ENCODE results near the gene C3orf33.

C3orf33 gene

DNA sequence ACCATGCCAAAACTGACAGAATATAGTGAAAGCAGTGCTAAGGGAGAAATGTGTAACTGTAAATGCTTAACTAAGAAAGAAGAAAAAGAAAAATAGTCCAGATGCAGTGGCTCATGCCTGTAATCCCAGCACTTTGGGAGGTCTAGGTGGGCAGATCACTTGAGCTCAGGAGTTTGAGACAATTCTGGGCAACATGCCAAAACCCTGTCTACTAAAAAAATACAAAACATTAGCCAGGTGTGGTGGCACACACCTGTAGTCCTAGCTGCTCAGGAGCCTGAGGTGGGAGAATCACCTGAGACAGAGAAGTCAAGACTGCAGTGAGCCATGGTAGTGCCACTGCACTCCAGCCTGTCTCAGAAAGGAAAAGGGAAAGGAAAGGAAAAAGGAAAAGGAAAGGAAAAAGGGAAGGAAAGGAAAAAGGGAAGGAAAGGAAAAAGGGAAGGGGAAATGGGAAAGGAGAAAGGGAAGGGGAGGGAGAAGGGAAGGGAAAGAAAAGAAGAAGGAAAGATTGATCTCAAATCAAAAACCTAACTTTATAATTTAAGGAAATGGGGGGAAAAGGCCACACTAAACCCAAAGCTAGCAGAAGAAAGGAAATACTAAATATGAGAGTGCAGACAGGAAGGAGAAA is 20.3 kb downstream of the C3orf33 start:
- DNase-seq, result no peak

DNA sequence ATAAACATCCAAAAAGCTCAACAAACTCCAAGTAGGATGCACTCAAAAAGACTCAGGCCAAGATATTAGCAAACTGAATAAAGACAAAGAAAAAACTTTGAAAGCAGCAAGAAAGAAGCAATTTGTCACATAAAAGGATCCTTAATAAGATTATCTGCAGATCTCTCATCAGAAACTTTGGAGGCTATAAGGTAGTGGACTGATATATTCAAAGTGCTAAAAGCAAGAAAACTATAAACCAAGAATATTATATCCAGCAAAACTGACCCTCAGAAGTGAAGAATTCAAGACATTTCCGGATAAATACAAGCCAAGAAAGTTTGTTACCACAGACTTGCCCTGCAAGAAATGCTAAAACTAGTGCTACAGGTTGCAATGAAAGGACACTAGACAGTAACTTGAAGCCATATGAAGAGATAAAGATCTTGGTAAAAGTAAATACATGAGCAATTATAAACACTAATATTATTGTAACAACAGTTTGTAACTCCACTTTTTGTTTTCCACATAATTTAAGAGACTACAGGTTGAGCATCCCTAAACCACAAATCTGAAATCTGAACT is 23.6 kb downstream of the C3orf33 start:
- no peak for DNase-seq

DNA sequence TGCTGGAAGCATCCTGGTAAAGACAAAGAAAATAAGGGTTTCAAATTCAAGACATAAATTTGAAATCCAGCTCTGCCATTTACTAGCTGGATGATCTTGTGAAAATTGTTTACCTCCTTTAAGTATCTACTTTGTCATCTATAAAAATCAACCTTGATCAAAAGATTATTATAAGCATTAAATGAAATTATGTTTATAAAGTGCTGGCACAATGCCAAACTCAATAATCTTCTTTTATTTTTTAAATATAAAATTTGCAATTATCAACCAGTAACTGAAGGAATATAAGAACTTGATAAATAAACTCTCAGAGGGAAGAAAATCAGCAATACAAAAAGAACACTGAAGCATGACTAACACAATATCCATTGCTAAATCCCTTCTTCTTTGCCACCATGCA is 25.8 kb downstream of the C3orf33 start:
- DNase-seq, result no peak

DNA sequence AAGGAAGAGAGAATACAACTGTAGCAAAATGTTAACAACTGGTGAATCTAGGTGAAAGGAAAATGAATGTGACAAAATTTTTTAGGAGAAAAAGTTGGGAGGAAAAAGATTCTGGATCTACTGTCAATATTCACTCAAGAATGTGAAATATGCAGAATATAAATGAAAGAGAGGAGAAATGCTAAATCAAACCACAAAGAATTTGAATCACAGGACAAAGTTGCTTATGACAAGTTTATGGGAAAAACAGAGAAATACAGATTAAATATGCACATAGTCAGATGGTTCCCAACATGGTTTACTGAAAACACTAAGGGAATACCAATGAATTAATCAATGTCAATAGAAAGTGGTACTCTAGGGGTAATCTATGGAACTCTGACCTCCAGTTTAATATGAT is 27.6 kb downstream of the C3orf33 start:
- DNase-seq, result no peak

DNA sequence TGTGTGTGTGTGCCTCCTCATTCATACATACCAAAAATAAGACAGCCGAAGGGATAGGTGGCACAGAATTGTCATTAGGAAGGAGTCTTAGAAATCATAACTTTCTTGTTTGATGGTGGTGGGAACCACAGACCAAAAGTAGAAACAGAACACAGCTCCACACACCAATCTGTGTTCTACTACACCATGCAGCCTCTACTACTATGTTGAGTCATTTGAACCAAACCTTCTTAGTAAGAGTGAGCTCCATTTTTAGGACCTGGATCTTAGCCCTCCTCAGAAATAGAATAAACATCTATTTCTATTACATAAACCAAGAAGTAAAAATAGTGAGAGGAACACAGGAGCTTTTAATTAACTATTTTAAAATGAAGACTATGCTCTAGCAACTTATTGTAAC is 33.3 kb downstream of the C3orf33 start:
- no peak for DNase-seq

DNA sequence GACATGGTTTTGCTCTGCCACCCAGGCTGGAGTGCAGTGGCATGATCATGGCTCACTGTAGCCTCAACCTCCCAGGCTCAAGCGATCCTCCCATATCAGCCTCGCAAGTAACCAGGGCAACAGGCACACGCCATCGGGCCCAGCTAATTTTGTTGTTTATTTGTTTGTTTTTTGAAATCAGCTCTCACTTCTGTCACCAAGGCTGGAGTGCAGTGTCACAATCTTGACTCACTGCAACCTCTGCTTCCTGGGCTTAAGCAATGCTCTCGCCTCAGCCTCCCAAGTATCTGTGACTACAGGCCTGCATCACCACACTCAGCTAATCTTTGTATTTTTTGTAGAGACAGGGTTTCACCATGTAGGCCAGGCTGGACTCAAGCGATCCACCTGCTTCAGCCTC is 35.0 kb downstream of the C3orf33 start:
- DNase-seq, result no peak

DNA sequence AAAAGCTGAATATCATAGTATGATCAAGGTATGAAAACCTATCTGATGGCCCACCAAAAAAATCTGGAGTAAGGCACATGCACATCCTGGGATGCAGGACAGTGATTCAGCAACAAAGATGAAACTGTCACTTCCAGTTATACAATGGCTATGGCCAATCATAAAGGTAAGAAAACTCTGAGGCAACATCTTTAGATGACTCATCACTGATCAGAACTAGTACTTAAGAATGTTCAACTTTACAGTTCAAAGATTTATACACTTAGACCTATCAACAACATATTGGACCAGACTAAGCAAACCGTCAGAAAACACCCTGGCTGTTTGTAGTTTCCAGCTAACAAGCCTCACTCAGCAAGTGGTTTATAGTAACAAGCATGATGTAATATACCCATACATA is 39.9 kb downstream of the C3orf33 start:
- no peak for DNase-seq

DNA sequence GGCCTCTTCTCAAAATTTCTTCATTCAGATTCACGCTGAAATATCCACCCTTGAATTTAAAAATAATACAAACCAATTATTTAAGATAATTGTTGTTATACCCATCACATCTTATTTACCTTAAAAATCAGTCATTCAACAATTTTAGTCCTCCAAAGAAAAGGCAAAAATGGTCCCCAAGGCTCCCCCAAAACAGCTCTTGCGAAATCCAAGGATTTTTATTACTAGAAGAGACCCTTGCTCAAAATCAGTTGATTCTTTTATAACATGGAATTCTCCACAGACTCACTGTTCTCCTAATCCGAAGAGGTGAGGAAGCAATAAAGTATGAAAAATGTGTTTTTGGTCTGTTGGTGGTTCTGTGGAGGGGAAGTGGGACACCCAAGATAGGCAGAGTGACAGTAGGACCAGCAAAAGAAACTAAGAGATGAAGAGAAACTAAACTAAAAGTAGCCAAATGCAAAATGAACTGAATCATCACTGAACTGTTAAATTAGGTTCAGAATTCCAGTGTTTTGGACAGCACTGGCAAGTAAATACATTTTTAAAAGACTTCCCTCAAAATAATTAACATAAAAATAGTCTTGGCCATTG is 42.1 kb downstream of the C3orf33 start:
- no peak for DNase-seq

DNA sequence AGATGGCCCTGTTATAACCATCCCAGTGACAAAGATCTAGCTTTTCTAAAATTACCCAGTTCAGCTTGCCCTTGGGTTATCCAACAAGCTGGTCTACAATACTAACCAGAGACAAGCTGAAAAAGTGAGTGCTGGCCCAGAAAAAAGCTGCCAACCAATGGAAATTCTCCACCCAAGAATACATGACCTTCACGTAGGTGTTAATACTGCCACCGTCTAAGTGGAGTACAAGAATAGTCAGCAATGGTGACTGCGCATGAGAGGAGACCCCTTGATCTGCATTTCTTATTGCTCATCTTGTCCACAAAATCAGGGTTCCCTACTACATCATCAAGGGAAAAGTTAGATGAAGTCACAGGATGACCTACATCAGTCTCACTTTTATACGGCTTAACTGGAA is 45.4 kb downstream of the C3orf33 start:
- no peak for DNase-seq

DNA sequence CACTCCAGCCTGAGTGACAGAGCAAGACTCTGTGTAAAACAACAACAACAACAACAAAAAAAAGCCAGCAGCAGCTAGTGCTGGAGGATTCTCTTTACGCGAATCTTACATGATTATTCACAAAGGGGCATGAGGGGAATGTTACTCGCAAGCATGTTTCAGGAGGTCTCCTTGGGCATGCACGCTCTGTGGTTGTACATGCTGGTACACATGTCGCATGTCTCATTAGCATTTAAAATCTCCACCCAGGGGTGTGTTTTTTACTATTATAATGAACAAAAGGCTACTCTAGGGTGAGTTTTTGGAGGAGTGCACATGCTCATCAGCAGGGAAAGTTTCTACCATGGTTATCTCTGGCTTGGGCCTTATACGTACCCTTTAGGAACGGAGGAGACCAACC is 48.5 kb downstream of the C3orf33 start:
- no peak for DNase-seq

DNA sequence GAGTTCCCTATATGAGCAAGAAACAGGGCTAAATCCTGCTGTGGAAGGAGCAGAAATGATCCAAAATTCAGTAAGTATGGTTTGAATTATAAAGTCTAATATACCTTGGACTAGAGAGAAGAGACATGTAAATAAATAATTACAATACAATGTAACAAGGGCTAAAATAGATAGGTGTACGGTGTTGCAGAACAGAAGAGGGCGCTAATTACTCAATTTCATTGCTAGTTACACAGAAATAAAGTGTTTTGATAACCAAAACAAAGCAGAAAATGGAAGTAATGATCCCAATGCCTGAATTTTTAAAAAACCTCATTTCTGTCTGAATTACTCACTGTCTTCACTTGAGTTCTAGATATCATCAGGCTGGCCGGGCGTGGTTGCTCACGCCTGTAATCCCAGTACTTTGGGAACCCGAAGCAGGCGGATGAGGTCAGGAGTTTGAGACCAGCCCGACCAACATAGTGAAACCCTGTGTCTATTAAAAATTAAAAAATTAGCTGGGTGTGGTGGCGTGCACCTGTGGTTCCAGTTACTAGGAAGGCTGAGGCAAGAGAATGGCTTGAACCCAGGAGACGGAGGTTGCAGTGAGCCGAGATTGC is 52.9 kb downstream of the C3orf33 start:
- no peak for DNase-seq

DNA sequence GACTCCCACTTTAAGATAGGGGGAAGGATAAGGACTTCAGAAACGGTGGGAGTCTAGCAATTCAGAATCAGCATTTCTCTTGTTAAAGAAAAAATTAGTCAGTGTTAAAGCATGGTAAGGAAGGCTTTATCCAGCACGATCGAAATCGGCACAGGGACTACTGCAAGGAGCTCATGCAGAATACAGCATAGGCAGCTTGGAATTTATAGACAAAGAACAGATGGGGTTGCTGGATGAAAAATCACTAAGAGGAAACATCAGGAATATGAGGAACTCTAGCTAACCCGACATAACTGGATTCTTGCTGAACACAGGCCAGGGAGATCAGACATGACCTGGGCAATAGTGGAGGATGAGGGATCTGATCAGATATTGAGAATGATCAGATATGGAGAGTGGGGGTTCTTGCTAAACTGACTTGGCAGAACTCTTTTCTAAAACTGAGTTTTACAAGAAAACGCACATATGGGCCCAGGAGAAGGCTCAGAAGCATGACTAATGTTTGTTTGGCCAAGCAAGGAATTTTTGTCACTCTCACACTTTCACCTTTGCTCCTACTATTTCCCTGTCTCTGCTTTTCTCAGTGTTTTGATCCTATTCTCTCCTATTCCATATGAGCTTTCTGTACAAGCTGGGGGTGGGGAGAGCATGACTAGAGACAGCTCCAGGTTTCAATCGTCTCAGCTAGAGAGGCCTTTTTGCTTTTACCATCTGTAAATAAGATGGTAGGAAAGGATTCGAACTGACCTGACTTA is 57.3 kb downstream of the C3orf33 start:
- no peak for DNase-seq

DNA sequence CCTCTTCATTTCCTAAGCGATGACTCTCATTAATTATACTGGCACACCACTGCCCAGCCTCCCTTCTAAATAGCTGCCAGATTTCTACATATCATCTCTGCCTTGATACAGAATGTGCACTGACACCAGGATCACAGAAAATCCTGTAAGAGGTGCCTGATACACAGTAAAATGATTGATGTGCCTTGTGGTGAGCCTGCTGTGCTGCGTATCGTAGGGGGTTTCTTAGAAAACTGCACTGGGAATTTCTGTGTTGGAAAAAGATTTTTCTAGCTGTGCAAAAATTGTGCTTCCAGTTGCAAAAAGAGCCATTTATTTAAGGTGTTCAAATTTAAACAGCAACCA is 58.2 kb downstream of the C3orf33 start:
- DNase-seq, result no peak

DNA sequence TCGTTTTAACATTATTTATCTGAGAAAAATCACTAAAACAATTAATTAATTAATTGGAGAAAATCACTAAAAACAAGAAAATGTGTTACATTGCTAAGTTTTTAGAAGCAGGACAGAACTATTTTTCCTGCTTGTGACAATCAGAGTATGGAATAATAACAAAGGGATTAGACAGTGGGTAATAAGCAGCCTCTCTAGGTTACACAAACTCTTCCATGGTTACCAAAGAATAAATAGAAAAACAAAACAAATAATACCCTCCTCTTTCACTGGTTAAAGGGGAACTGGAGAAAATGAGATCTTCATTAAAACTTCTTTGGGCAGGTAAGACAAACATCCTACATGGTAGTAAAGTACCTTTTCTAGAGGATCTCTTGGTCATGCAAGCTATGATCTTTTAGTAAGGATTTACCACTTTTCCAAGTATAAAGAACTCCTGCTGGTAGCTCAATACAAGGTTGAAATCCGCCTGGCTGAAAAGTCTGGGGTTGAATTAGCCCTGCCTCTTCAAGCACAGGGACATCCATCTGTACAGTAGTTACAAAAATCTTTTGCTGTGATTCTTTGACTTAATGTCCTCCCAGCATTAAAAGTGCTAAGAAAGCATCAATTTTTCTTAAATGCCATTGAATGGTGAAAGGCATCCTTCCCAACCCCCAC is 58.7 kb downstream of the C3orf33 start:
- DNase-seq, result no peak

DNA sequence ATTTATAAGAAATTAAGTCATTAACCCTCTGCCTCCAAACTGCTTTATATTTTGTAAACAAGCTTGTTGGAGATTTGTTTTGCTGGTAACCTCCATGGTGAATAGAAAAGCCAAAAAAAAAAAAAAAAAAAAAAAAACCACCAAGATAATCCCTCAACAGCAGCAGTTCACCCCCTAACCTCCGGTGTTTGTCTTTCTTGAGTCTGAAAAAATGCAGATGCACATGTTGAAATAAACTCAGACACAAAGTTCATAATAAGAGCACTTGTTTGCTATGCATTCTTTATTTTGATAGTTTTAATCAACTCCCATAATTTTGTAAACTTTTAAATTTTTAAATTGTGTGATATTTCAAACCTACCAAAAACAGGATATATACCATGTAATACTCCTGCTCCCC is 59.4 kb downstream of the C3orf33 start:
- no peak for DNase-seq

DNA sequence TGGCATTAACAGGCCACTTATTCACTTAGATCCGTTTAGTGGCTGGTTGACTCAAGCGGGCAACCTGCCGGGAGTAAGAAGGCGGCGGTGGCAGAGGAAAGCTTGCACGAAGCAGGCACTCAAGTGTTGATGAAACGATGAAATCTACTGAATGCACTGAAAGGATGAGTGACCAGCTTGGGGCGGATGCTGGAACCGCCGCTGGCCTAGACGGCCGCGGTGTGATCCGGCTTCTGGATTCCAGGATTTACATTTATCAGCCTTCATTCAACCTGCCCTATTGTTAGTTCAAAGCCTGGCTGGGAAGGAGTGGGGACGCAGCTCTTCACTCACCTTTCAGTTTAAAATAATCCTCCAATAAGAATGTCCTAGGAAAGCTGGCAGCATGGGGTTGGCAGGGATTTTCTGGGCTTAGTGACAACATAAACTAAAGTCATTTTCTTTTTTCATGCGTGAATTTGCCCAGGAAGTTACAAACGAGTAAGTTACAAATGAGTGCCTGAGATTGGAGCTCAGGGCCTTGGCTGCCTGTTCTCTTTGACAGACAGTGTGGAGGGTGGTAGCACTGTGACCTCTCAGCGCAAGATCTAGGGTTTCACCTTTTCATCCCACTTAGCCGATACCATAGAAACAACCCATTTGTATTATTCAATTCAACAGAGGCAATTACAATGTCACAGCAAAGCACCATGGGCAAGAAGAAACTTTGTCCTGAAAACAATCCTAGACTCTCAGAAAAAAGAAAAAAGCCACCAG is 60.1 kb downstream of the C3orf33 start:
- peak in 3 of 14 donors; percentile 8 to 23 (median 9) for DNase-seq

DNA sequence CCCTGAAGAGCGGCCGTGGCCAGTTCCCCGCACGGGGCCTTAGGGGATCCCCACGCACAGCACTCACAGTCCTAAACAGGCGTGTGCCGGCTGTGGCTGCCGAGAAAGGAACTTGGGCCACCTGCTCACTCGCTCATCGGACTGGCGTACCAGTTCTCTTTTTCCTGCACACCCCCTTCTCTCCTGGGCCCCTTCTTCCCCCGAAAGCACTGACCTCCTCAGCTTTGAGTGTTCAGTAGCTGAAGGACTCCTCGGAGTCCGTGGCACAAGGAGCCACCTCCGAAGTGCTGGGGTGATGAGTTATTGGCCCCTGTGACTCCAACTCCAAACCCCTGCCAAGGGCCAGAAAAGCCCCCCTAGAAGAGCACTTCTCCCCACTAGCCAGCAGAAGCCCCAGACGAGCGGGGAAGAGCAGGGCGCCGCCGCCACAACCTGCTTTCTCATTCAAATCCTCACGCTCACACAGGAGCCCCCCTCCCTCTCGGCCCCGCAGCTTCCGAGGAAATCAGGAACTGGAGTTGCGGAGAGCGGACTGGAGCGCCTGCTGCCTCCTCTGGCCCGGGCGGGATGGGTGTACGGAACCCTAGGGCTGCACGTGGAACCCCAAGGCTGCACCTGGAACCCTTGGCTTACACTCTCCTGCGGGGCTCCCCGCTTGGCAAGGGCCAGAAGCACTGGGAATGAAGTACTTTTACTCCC is 61.3 kb downstream of the C3orf33 start, which contains the start of gene PLCH1:
PLCH1 (minus strand) TSS at position 446 of the 699 bp plus-strand sequence. CDS start 40,847 bp downstream, outside the sequence.
- peak in 10 of 14 donors; percentile 20 to 65 (median 32) for DNase-seq

DNA sequence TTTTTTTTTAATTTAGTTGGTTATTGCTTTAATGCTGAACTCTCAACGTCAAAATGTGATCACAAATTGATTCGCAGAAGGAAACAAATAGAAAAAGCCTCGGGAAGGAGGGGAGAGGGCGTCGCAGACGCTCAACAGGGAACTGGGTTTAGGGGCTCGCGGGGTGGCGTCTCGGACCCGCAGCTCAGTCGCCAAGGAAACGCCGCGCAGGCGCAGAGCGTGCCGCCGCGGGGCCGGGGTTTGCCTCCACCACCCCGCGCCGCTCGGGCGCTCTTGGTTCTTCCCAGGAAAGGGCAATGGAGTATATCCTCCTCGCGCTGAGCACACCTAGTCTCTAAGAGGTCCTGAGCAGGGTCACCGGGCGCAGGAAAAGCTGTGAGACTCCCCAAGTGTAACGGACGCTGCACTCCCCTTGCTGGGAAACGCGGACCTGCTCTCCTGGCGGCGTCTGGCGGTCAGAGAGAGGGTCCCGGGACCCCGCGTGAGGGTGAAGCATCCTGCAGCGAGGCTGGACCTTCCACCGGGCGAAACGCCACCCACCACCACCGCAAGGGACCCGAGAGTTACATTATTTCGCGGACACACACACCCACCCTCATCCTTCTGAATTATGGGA is 62.0 kb downstream of the C3orf33 start:
- peak in 11 of 14 donors; percentile 5 to 59 (median 32) for DNase-seq

DNA sequence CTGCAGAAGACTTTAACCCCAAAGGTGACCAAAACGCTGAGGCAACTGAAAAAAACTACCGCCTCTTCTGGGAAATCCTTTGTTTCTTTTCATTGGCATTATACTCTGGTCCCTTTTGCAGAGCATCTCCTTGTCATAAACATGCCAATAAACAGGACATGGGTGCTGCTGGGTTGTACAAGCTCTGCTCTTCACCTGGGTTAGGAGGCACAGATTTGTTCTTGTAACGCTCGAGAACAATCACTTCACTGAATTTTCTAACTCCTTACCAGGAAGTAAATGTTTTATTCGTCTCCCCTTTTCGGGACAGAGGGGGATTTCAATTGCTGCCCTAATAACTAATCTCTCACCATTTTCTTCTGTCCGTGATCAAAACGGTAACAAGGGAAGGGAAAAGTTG is 62.5 kb downstream of the C3orf33 start:
- no peak for DNase-seq

DNA sequence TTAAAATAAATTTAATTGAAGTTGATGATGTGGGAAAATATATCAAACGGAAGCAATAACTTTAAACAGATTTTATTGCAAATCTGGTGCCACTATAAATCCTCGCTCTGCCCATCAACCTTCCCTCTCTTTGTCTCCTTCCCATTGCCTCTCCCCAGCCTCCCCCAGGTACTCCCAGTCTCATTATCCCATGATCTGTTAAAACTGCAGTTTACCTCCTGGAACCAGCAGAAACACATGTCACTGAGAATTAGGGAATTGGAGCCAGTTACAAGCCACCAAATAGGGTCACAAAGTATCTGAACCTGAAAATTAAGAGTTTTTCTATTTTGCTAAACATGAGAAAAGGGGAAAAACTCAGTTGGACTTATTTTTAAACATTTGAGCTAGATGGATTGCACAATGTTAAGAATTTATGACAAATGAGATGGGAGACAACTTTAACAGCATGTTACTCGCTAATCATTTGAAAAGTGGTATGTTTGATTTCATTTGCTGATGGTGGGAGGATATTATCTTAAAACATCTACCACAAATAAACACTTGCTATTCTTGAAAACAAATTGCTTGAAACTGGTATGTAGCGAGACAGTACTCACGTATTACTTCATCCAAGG is 63.6 kb downstream of the C3orf33 start:
- no peak for DNase-seq
